Measurements from ENCODE around the gene TRIM5.

- no peak for TF ChIP-seq CTCF (IDR thresholded peaks at IDR 0.05; ENCODE audit: poor library complexity)
- no peak for TF ChIP-seq EZH2 (IDR thresholded peaks at IDR 0.05; ENCODE audit: borderline replicate concordance)
Measured at GRCh38 chr11:5631969-5632635, 52.8 kb downstream of the TRIM5 start.
